CD14-positive monocyte (primary cell): ENCODE data around the gene DGKQ. TPM values are rescaled to one million over a fixed set of nuclear protein-coding genes. Genes with fewer than 3 reads are reported as not detected.

ENCODE experiments used
- DNase-seq, 3 donors: peaks; one replicate each; pipeline ENCODE4 v3.0.0-alpha.2; 2011 to 2022
- H2AFZ ChIP-seq: 2 replicates; pipeline ENCODE4 v1.6.0; 2012; ENCODE audit warnings: mild to moderate bottlenecking, low read depth, low read length, inconsistent platforms; ENCODE audit not compliant: insufficient read depth, poor library complexity, severe bottlenecking
- H3K27ac ChIP-seq, 2 donors: 1 replicate in 1 of 2; 2 replicates in 1 of 2; pipeline ENCODE4 v1.5.1; 2012 to 2013; ENCODE audit warnings: low read length in 2 of 2, control low read depth in 1 of 2, inconsistent platforms in 1 of 2, low read depth in 1 of 2, mild to moderate bottlenecking in 1 of 2
- H3K27me3 ChIP-seq, 2 donors: one replicate each; pipeline versions ENCODE4 v1.6.0 to v1.6.1; 2011 to 2013; ENCODE audit warnings: low read length in 2 of 2; ENCODE audit not compliant: control insufficient read depth in 2 of 2, insufficient read depth in 2 of 2
- H3K36me3 ChIP-seq, 2 donors: replicated peaks in 1 of 2; 1 replicate in 1 of 2; 2 replicates in 1 of 2; pipeline versions ENCODE4 v1.5.1 to v1.6.1; 2012 to 2013; ENCODE audit warnings: low read length in 2 of 2, control low read depth in 1 of 2, inconsistent platforms in 1 of 2, mild to moderate bottlenecking in 1 of 2; ENCODE audit not compliant: insufficient read depth in 2 of 2, control insufficient read depth in 1 of 2
- H3K4me1 ChIP-seq, 2 donors: 1 replicate in 1 of 2; 2 replicates in 1 of 2; pipeline versions ENCODE4 v1.5.1 to v1.6.1; 2012 to 2013; ENCODE audit warnings: low read length in 2 of 2, control low read depth in 1 of 2, inconsistent platforms in 1 of 2, mild to moderate bottlenecking in 1 of 2, moderate library complexity in 1 of 2; ENCODE audit not compliant: insufficient read depth in 2 of 2, control insufficient read depth in 1 of 2
- H3K4me2 ChIP-seq: replicated peaks from 2 replicates; pipeline ENCODE3; 2012; ENCODE audit warnings: low read length, moderate library complexity, mild to moderate bottlenecking; ENCODE audit not compliant: poor library complexity, severe bottlenecking; ENCODE audit errors: extremely low read depth
- H3K4me3 ChIP-seq, 3 experiments: fragments of 200-600 bp in 1 of 3; sonication (generic) in 1 of 3; replicated peaks in 1 of 3; 1 replicate in 2 of 3; 2 replicates in 1 of 3; pipeline ENCODE4 v1.5.1; 2011 to 2013; ENCODE audit warnings: low read length in 3 of 3, mild to moderate bottlenecking in 3 of 3, control low read depth in 2 of 3, low read depth in 2 of 3, inconsistent platforms in 1 of 3, moderate library complexity in 1 of 3
- H3K79me2 ChIP-seq: 2 replicates; pipeline ENCODE4 v1.6.0; 2012; ENCODE audit warnings: mild to moderate bottlenecking, control low read depth, inconsistent platforms, low read length, moderate library complexity; ENCODE audit not compliant: insufficient read depth
- H3K9ac ChIP-seq: 2 replicates; pipeline ENCODE4 v1.6.0; 2017; ENCODE audit warnings: low read length, mild to moderate bottlenecking; ENCODE audit not compliant: insufficient read depth, poor library complexity, severe bottlenecking
- H3K9me3 ChIP-seq, 2 donors: replicated peaks in 1 of 2; 1 replicate in 1 of 2; 2 replicates in 1 of 2; pipeline versions ENCODE4 v1.5.1 to v1.6.1; 2012 to 2013; ENCODE audit warnings: low read length in 2 of 2, control low read depth in 1 of 2; ENCODE audit not compliant: control insufficient read depth in 1 of 2, insufficient read depth in 1 of 2
- H4K20me1 ChIP-seq: 2 replicates; pipeline ENCODE4 v1.6.0; 2012; ENCODE audit warnings: mild to moderate bottlenecking, low read length, control low read depth, moderate library complexity; ENCODE audit not compliant: insufficient read depth
- H3K27ac Mint-ChIP-seq, 7 donors: one replicate each; pipeline ENCODE4 v1.8.0; 2020; ENCODE audit warnings: mild to moderate bottlenecking in 7 of 7, mixed read lengths in 7 of 7, moderate library complexity in 6 of 7, inconsistent platforms in 2 of 7
- H3K27me3 Mint-ChIP-seq, 3 donors: one replicate each; pipeline ENCODE4 v1.8.0; 2021 to 2022; ENCODE audit warnings: low read depth in 3 of 3, mild to moderate bottlenecking in 3 of 3, mixed read lengths in 3 of 3, moderate library complexity in 3 of 3, inconsistent platforms in 1 of 3
- H3K36me3 Mint-ChIP-seq, 2 donors: one replicate each; pipeline ENCODE4 v1.8.0; 2020; ENCODE audit warnings: mixed read lengths in 2 of 2, inconsistent platforms in 1 of 2, mild to moderate bottlenecking in 1 of 2
- H3K4me1 Mint-ChIP-seq: one replicate; pipeline ENCODE4 v1.8.0; 2020; ENCODE audit warnings: mild to moderate bottlenecking, mixed read lengths
- H3K4me3 Mint-ChIP-seq, 2 donors: one replicate each; pipeline ENCODE4 v1.8.0; 2020; ENCODE audit warnings: mild to moderate bottlenecking in 2 of 2, mixed read lengths in 2 of 2, moderate library complexity in 1 of 2
- H3K9me3 Mint-ChIP-seq, 7 donors: one replicate each; pipeline ENCODE4 v1.8.0; 2020 to 2022; ENCODE audit warnings: mixed read lengths in 7 of 7, mild to moderate bottlenecking in 6 of 7, moderate library complexity in 6 of 7, inconsistent platforms in 2 of 7
- CTCF ChIP-seq: fragments of 200-600 bp; IDR thresholded peaks from one replicate; pipeline ENCODE4 v1.8.0; 2022; ENCODE audit warnings: antibody characterized with exemption, mild to moderate bottlenecking
- WGBS: methylation state at CpG from one replicate; pipeline ENCODE4 v1.1.5; 2013; ENCODE audit warnings: missing lambda C conversion rate; ENCODE audit not compliant: insufficient coverage; 5-methylcytosine and 5-hydroxymethylcytosine counted together
- intact Hi-C, 2 donors: fragments of 100-400 bp; cut with micrococcal nuclease; formaldehyde crosslinking; loops; one replicate each; pipeline versions ENCODE4 v1.15.0 to v1.15.1; 2023
- polyA plus RNA-seq, 3 donors: library from polyadenylated mRNA; depleted of rRNA in 1 of 3; unstranded in 2 of 3; stranded (reverse) in 1 of 3; fragments of 300-500 nt in 2 of 3; fragments of >200 nt in 1 of 3; fragmentation: Illumina TruSeq in 2 of 3; gene quantifications; 1 replicate in 2 of 3; 2 replicates in 1 of 3; pipeline ENCODE4 v1.2.3, GENCODE V29; 2012 to 2021

Gene DGKQ
- polyA plus RNA-seq, 3 donors, result 0.58 to 23.1 (median 2.4) TPM

- WGBS, result 36% methylated on average over 18 of the region's 23 CpGs
- Histone ChIP-seq H3K4me2 (peak overlapping the region; percentile 35), H3K4me1 (peaks cover 29 to 36% of the 10 kb centered on the region in 2 donors), H3K4me3 (peak overlapping the region in 1 of 3 experiments; percentile 34), H3K27me3 (no peaks in the 10 kb centered on the region), H2AFZ (peak overlapping the region; percentile 73), H3K79me2 (no peaks in the 10 kb centered on the region), H3K27ac (no peak overlapping the region), H4K20me1 (peaks cover 11% of the 10 kb centered on the region), H3K9me3 (no peaks in the 10 kb centered on the region), H3K36me3 (peaks cover 8 to 9% of the 10 kb centered on the region in 2 donors), H3K9ac (no peak overlapping the region)
- no peak for TF ChIP-seq CTCF
- H3K36me3 Mint-ChIP-seq, result peaks cover 2 to 9% of the 10 kb centered on the region in 2 donors
- DNase-seq, result peak; percentile 58 to 60 (median 59)
- intact Hi-C loops, result no loop called here
- H3K4me1 Mint-ChIP-seq, result peaks cover 26% of the 10 kb centered on the region
- H3K4me3 Mint-ChIP-seq, result peak overlapping the region; percentile 37 to 39
- H3K27me3 Mint-ChIP-seq, result peaks cover 1 to 3% (median 2%) of the 10 kb centered on the region in 3 donors
- H3K27ac Mint-ChIP-seq, result peak overlapping the region in 2 of 7 donors; percentile 9 to 63
- H3K9me3 Mint-ChIP-seq, result peaks cover 0 to 1% (median 0%) of the 10 kb centered on the region in 7 donors
These were observed 11.9 kb upstream of the DGKQ start for GRCh38 chr4:985123-985830.

GRCh38 chr4:984336-985054 lies 11.1 kb upstream of the DGKQ start:
- peaks cover 37 to 44% of the 10 kb centered on the region in 2 donors for H3K4me1 ChIP-seq
- no peaks in the 10 kb centered on the region for H3K27me3 ChIP-seq
- peaks cover under 1 to 1% of the 10 kb centered on the region in 2 donors for H3K36me3 ChIP-seq
- no peak for TF ChIP-seq CTCF
- Mint-ChIP-seq H3K36me3 (peaks cover 0 to 1% of the 10 kb centered on the region in 2 donors), H3K4me3 (peak overlapping the region in 1 of 2 donors; percentile 39), H3K9me3 (peaks cover 0 to 1% (median 0%) of the 10 kb centered on the region in 7 donors), H3K27me3 (peaks cover 1 to 2% (median 2%) of the 10 kb centered on the region in 3 donors), H3K27ac (peak overlapping the region in 1 of 7 donors; percentile 18), H3K4me1 (peaks cover 32% of the 10 kb centered on the region)
- no peak overlapping the region for H3K27ac ChIP-seq
- H2AFZ ChIP-seq, result peak overlapping the region; percentile 73
- peak overlapping the region; percentile 35 for H3K4me2 ChIP-seq
- H3K4me3 ChIP-seq, result peak overlapping the region in 1 of 3 experiments; percentile 34
- peaks cover 11% of the 10 kb centered on the region for H4K20me1 ChIP-seq
- no peak for DNase-seq
- no peak overlapping the region for H3K9ac ChIP-seq
- H3K79me2 ChIP-seq, result no peaks in the 10 kb centered on the region
- H3K9me3 ChIP-seq, result no peaks in the 10 kb centered on the region
- intact Hi-C loops, result no loop called here
- 87% methylated on average over 11 of the region's 15 CpGs for WGBS
